ENCODE measurements around the gene HAND2.
A peak's percentile ranks its signal among the peaks of the same experiment; 100 is the strongest.

The HAND2 gene

DNA sequence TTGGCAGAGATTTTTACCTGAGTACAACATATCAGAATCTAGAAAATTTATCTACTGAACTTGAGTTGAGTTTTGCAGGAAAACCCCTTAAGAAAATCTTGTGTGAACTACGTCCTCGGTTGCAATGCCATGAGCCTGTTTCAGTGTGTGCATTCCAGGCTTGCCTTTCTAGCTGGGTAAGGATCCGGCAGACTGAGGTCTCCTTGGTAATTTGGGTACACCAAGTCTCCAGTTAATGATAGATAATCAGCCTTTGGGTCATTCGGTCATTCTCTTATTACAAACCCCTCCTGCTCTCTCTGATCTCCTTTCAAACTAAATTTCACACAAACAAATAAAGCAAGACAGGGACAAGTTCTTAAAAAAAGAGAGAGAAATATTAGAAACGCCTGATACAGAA is 5.9 kb upstream of the HAND2 start:
- DNase-seq: no peak

DNA sequence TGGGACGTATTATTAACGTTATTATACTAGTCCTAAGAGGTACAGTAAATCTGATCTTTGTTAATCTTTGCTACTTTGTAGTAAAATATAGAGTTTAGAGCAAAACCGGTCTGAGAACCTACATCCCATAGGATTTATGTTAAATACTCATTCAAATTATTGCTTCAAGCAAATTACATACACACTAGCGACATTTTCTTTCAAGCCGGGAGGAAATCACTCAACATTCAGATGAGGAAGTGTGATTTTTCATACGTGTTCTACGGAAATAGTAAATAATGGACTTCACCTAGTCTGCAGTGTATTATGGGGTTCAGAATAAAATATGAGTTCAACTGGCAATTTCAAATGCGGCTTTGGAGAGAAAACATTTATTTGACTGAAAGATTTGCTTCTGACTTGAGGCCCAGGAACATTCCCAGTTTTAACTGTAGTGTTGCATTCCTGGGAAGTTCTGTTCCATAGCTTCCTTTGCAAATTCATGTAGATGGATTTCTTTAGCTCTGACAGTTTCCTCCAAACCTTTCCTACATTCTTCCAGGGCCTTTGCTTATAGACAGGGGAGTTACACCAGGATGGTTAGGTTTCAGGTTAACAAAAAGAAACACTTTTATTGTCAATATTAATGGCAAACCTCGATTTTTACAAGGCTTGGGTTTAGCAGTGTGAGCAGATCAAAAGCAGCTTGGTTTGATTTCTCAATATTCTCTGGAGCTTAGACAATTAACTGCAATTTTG is 5.3 kb upstream of the HAND2 start:
- no peak for DNase-seq

DNA sequence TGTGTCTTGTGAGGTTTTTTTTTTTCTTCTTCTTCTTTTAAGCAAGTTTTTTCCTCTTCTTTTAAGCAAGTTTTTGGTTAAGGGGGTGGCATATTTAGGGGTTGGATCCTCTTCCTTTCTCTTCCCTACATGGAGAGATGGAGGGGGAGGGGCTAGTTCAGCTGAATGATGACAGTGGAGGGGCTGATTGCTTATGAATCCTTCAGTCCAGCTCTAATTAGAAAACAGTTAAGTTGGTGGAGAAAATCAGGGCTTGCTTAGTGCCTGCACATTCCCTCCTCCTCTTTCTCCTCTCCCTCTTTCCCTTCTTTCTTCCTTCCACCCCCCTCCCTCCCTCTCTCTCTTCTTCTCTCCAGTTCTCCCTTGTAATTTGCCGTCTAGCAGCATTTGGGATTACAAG is 4.4 kb upstream of the HAND2 start:
- DNase-seq: no peak

DNA sequence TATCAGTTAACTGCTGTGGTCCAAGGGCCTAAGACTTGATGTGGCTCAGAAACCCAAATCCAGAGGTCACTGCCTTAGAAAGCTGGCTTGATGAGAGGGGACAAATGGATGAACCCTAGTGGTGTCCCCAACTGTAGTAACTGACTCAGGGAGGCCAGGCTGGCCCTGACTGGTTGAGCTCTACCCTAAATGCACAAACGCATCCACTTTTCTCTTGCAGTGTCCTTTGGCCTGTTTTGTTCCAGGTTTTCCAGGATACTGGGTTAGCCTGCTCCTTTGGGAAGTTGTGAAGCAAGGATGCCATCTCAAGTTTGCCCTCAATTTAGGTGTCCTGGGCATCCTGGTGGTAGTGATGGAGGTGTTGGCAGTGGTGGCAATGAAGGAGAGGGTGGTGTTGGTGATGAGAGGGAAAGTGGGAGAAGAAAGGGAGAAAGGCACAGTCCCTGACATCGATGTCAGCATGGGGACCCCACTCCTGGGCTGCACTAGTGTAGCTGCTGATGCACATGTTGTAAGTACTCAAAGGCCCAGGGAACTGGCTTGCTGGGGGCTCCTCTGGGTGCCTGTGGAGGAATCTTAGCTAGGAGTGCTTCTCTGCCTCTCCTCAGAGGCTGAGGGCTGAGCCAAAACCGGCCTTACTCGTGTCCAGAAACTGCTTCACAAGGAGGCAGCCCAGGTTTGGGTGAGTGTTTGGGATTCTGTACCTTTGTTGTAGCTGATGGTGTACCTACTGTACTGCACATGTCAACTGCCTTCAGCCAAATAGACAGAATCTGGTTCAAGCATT is 2.9 kb upstream of the HAND2 start:
- DNase-seq: no peak

DNA sequence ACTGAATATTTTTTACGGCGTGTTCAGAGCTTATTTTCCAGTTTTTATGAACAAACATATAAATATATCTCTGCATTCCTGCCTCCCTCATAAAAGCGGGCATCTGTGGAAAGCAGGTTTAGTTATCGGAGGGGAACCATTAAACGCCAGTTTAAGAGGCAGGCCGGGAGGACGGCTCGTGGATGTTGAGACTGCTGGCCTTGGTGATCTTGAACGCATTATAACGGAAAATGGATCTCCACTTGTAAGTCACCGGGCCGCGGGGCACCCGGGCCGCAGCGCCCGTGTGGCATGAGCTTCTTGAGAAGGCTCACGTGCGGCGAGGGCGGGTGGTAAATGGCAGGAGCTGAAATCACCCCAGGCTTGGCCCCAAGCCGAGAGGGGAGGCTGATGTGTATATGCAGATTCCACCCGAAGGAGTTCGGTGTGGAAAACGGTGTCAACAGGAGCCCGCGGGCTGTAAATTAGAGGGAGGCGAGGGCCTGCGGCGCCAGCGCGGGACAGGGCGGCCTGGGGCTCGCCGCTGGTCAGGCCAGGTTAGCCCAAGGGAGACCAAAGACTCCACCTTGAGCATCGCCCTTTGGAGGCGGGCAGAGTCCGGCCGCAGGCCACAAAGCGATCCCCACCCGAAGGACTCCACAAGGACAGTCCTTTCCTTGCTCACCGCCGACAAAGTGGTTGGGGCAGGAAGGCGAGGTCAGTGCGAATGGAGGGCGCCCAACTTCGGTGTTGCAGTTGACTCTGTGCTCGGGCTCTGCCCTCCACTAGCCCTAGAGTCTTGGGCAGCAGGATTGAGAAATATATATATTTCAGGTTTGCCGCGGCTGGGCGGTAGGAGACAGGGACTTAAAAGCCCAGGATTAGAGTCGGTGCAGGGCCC is 1.3 kb upstream of the HAND2 start:
- DNase-seq: no peak

DNA sequence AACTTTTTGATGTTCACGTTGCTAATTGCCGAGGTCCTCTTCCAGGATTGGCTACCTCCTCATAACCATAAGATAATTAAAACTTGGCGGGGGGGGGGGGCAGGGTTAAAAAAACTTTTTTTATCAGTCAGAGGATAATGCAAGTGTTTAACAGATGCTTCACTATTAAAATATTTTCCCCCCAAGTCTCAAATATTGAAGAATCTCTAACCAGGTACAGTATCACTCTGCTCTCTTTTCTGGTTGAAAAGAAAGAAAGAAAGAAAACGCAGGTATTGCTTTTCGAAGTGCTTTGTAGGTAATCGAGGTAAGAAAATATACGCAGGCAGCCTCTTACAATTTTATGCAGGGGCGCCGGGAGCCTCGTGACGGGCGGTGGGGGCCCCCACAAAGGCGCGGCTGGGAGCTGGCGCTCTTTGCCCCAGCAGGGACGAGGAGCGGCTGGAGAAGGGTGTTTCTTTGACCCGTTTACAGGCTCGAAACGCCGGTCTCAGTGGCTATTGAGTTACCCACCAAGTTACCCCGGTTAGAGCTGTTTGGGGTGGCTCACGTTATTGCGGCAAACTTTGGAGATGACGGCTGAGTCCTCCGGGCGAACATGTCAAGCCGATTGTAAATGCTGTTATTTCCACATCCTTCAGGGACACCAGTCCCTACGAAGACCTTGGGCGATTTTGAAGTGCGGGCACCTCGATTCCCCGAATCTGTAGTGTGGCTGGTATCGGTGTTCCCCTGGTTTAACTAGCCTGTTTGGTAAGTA is 477 bp upstream of the HAND2 start:
- no peak for DNase-seq

DNA sequence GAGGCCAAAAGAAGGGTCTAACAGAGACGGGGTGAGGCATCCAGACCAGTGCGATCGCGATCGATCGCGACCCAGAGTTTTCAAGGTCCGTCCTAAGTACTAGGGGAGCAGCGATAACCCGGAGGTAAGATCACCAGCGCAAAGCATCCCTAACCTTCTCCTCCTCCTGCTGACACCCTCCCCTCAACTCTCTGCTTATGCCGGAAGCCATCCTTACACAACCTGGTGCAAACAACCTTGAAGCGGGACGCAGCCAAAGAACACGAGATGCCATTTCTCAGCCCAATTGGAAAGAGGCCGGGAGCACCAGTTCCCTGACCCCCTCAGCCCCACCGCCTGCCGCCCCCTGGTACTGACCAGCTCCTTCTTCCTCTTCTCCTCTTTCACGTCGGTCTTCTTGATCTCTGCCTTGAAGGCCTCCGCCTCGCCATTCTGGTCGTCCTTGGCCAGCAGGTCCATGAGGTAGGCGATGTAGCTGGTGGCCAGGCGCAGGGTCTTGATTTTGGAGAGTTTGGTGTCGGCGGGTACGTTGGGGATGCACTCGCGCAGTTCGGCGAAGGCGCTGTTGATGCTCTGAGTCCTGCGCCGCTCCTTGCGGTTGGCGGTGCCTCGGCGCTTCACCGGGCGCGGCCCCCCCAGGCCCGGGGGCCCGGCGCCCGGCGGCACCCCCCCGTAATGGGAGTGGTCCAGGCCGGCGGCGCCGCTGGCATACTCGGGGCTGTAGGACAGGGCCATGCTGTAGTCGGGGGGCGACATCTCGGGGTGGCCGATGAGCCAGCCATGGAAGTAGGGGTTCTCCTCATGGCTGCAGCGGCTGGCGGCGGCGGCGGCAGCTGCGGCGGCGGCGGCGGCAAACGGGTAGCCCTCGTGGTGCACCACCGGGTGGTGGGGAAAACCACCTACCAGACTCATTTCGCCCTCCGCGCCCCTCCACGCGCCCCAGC is 1.4 kb downstream of the HAND2 start:
- peak in 1 of 2 experiments; percentile 24 for DNase-seq

DNA sequence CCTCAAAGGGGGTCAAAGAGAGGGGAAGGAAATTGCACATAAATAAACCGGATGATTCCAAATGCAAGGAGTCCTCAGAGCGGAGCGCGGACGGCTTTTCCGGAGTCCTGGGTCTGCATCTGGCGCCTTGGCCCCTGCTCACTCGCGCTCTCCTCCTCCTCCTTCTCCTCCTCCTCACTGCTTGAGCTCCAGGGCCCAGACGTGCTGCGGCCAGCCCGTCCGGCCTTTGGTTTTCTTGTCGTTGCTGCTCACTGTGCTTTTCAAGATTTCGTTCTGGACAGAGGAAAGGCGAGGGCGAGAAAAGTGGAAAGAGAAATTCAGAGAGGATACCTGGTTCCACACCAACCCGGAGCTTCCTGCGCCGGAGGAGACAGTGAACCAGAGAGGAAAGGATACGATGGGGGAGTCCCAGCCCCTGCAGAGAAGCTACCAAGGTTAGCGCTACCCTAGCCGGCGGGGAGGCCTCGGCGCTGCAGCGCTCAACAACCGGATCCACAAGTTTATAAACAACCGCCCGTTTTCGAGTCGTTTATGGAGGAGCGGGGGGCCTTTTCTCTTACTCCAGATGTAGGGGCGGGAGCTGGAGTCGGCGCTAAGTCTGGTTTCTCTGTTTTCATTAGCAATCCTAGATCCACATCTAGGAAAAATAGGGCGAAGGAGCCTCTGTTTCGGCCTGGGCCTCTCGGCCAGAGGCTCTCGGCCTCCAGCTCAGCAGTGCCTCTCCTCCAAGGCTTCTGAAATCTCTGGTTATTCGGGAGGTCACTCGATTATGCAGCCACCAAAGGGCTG is 2.7 kb downstream of the HAND2 start:
- no peak for DNase-seq

DNA sequence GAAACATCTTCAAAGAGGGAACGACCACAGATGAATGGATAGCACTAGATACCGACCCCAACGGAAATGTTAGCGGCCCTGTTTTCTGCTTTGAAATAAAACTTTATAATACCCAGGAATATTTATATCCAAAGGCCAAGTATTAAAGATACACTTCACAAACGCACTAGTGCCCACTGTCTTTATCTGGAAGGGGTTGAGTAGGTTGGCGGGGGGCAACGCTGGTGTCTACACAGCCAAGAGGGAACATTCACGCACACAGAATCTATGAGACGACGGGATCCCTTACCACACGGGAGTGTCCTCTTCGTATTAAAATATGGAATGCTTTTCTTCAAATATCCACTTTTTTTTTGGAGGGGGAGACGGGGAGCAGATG is 3.3 kb downstream of the HAND2 start:
- DNase-seq: no peak

DNA sequence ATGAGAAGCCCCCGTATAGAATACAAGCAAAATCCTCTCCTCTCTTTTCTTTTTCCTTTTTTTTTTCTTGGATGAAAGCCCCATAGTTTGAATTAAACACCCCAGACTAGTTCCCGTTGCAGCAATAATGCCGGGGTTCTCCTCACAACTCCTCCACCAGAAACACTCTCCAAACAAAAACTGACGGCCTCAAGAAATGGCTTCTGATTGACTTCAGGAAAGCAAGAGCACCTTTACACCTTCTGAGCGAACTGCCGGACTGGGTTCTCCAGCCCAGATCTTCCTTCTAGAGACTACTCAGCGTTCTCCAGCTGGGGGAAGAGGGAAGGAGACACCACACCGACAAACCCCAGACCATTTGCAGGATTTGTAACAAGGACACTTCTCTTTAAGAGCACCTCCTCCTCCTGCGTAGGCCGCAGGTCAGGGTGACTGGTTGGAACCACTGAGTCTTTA is 4.0 kb downstream of the HAND2 start:
- DNase-seq: no peak

DNA sequence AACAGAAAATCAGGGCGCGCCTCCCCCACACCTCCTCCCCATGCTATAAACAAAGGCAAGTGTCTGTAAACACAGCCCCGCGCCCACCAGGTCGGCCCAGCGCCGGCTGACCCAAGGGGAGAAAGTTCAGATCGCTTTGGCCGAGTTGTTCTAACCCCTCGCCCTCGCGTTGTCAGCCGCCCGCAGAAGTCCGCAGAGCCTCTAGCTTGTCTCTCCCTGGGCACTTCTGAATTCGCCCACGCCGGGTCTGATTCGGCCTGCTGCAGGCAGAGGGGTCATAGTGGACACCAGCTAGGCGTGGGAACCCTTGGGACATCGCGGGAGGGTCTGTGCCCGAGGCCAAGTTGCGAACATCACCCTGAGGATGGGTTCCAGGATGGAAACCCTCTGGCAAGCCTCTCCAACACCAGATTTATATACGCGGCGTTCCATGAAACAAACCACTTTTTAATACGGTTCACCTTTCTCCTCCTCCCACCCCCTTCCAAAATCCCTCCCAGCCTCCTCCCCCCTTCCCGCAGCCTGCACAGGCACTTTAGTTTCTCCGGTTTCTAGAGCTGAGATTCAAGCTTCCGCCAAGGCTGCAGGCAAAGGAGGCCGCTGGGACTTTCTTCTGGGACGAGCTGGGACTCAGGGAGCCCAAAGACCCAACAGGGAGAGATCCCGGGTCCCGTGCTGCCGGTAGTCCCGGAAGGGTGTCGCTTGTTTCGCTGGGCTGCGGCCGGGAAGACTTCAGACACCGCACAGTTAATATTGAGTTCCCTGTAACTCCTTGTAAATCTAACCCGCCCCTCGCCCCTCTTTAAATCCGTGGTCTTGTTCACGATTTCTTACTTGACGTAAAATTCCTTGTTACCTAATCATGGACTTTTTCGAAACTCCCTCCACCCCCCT is 4.7 kb downstream of the HAND2 start:
- no peak for DNase-seq

DNA sequence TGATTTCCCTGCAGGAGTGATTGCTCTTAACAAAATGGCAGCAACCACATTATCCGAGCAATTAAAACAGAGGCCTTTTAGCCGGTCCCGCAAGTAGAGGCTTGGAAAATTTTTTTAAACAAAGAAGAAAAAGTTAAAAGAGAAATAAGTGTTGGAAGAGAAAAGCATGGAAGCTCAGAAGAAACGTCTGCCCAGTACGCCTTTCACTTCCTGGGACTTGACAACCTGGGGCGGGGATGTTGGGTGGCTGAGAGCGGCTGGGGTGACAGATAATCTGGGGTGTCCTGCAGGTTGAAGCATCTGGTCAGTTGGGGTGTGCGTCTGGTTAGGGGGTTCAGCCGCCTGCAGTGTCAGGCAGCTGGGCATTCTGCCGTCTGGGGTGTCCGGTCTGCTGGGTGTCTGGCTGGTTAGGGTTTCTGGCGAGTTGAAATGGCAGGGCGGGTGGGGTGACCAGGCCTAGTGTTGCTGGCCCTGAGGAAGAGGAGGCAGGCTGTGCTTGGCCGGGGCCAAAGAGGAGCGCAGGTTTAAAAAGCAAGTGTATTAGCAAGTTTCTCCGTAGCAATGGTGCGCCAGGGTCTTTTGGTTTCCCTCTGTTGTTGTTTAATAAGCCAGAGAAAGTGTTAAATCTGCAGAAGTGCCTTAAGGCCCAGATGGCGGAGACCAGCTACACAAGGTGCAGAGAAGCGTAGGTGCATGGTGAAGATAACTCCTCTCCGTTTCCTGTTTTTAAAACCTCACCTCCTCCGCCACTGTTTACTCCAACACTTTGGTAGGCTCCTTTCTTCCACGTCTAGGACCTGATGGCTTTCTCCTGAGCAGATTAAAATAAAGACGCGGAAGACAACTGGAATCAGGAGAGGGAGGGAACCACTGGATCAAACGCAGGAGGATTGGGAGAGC is 5.6 kb downstream of the HAND2 start:
- DNase-seq: no peak

DNA sequence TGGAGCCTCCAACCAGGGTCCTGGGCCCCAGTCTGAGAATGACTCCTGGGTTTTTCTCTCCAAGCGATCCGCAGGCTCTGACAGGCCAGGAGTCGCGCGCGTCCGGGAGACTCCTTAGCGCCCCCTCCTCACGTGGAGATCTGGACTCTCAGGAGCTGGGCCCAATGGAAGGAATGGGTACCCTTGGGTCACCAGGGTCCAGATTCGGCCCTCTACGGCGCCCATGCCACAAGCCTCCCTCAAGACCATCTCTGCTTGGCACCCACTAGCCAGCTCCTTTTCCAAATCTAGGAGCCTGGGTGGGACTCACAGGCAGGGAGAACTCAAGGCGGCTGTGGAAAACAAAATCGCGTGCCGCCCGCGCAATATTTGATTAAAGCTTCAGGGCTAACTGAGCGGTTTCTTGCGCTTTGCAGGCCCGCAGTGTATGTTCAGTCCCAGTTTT is 7.1 kb downstream of the HAND2 start:
- DNase-seq: no peak

DNA sequence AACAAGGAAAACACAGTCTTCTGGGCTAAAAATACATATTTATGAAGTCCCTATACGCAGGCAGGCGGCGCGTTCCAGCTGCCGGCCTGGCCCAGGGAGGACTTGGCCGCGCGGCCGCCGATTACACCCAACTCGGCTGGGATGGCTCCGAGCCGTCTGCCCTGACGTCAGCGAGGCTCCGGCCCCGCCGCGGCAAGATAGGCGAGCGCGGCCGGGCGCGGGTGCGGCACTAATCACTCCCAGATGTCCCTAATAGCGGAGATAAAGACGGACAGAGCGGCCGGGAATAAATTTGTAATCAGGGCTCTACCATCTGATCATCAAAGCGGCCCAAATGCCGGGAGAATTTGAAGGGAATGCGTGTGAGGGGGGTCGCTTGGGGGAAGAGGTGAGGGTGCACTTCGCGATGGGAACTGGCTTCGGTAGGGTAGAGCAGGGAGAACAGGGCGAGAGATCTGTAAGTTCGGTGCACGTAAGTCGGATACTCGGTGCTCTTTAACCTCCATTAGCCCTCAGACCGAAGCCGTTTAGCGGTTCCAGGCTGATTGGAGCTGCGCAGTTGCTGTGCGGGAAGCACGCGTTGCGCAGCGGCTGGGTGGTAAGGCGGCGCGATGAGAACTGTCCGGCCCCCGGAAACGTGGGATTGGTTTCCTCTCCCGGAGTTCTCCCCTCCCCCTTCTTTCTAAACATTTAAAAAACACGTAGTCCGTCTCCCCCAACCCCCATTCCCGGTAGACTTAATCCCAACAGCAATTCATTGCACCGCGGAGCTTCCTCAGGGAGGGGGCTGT is 7.7 kb downstream of the HAND2 start:
- DNase-seq: peak in 1 of 2 experiments; percentile 36

DNA sequence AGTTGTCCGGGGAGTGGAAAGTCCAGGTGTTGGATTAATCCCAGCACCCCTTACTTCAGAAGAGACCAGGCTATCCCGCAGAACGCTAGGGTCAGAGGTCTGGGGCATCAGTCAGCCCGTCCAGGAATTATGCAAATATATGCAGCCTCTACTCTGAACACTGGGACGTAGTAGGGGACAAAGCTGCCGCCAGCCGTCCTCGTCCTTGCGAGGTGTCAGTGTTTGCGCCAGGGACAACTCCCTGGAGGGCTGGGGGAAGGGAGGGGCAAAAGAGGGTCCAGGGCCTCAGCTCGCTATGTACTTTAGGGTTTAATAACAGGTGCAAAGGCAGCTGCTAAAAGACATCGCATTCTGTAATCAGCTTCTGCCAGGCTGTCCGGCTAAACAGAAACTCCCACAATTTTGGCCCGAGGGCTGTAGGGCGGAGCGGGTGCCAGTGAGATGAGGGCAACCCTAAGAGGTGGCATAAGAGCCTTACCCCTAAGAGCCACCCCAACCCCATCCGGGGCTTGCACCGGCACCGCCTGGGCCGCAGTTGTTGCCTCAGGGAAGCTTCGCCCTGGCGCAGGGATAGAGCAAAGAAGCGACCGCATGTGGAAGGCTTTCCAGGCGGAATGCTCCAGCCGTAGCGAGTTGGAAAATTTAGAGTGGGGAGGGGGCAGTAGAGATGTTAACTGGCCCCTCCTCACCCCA is 8.4 kb downstream of the HAND2 start:
- DNase-seq: peak; percentile 16 to 35

DNA sequence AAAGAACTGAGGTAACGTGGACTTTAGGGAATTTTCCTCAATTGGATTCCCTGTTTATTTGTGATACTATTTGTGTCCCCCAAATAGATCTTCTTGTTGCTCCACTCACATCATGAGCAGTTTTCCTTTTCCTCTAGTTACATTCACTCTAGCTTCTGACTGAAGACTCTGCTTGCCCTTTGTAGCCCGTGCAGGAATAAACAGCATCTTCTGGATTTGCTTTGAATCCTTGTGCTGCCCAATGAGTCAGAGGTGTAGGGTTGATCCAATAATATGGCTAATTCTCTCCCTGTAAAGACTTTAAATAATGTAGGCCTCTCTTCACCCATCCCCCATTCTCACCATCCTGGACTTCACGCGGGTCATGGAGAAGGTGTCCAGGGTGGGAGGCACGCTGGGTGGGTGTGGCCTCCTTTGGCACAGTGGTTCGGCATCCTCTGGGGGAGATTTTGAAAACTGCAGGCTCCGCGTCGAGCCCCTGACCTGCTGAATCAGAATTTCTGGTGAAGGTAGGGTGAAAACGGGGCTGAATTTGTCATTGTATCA is 9.0 kb downstream of the HAND2 start:
- DNase-seq: no peak
